Measurements from ENCODE around the gene XRCC4.

XRCC4 gene

GRCh38 chr5:83095163-83095956, 18.0 kb downstream of the XRCC4 start:
- Histone ChIP-seq H3K9ac (no peak overlapping the region), H3K4me2 (no peak overlapping the region)
- TF ChIP-seq Cebpa-rat (IDR thresholded peaks at IDR 0.05), result no peak

GRCh38 chr5:83095957-83096539, 18.7 kb downstream of the XRCC4 start:
- H3K27me3 ChIP-seq, result no peaks in the 10 kb centered on the region
- TF ChIP-seq Cebpa-rat (IDR thresholded peaks at IDR 0.05), result no peak
- no peak overlapping the region for H3K4me2 ChIP-seq
- no peak overlapping the region for H3K27ac ChIP-seq
- H3K9me3 ChIP-seq, result peaks cover 38% of the 10 kb centered on the region
- H3K4me3 ChIP-seq, result no peak overlapping the region
- H3K9ac ChIP-seq, result no peak overlapping the region
- peaks cover 23% of the 10 kb centered on the region for H3K4me1 ChIP-seq
- H3K36me3 ChIP-seq, result peaks cover 4% of the 10 kb centered on the region; the same call in 1 of the 2 replicates
- no peaks in the 10 kb centered on the region for H4K20me1 ChIP-seq

More at GRCh38 chr5:83095163-83095956, 18.0 kb downstream of the XRCC4 start:
- peaks cover 42% of the 10 kb centered on the region for H3K9me3 ChIP-seq
- no peak overlapping the region for H3K27ac ChIP-seq
- no peaks in the 10 kb centered on the region for H4K20me1 ChIP-seq
- no peaks in the 10 kb centered on the region for H3K27me3 ChIP-seq
- H3K4me1 ChIP-seq, result peaks cover 23% of the 10 kb centered on the region
- H3K36me3 ChIP-seq, result peaks cover 4% of the 10 kb centered on the region; the same call in 1 of the 2 replicates
- no peak overlapping the region for H3K4me3 ChIP-seq

GRCh38 chr5:83096660-83097339, 19.5 kb downstream of the XRCC4 start:
- no peak overlapping the region for H3K9ac ChIP-seq
- no peak overlapping the region for H3K27ac ChIP-seq
- no peak overlapping the region for H3K4me2 ChIP-seq

GRCh38 chr5:83097689-83098231, 20.4 kb downstream of the XRCC4 start:
- H4K20me1 ChIP-seq, result no peaks in the 10 kb centered on the region
- no peak overlapping the region for H3K27ac ChIP-seq
- peaks cover 7% of the 10 kb centered on the region for H3K4me1 ChIP-seq

More at GRCh38 chr5:83096660-83097339, 19.5 kb downstream of the XRCC4 start:
- H3K9me3 ChIP-seq, result peaks cover 34% of the 10 kb centered on the region
- no peak overlapping the region for H3K4me3 ChIP-seq
- H3K36me3 ChIP-seq, result peaks cover 4% of the 10 kb centered on the region; the same call in 1 of the 2 replicates
- no peaks in the 10 kb centered on the region for H3K27me3 ChIP-seq
- H4K20me1 ChIP-seq, result no peaks in the 10 kb centered on the region
- no peak for TF ChIP-seq Cebpa-rat (IDR thresholded peaks at IDR 0.05)
- peaks cover 17% of the 10 kb centered on the region for H3K4me1 ChIP-seq

GRCh38 chr5:83099001-83099400, 21.7 kb downstream of the XRCC4 start:
- no peak overlapping the region for H3K27ac ChIP-seq
- H3K36me3 ChIP-seq, result peaks cover 4% of the 10 kb centered on the region; the same call in 1 of the 2 replicates
- H3K4me3 ChIP-seq, result no peak overlapping the region
- no peaks in the 10 kb centered on the region for H4K20me1 ChIP-seq
- no peaks in the 10 kb centered on the region for H3K27me3 ChIP-seq
- no peak for TF ChIP-seq Cebpa-rat (IDR thresholded peaks at IDR 0.05)
- H3K9me3 ChIP-seq, result peaks cover 22% of the 10 kb centered on the region
- H3K4me2 ChIP-seq, result no peak overlapping the region
- H3K4me1 ChIP-seq, result no peaks in the 10 kb centered on the region
- H3K9ac ChIP-seq, result no peak overlapping the region

More at GRCh38 chr5:83097689-83098231, 20.4 kb downstream of the XRCC4 start:
- Histone ChIP-seq H3K27me3 (no peaks in the 10 kb centered on the region), H3K4me3 (no peak overlapping the region), H3K36me3 (peaks cover 4% of the 10 kb centered on the region; the same call in 1 of the 2 replicates), H3K4me2 (no peak overlapping the region), H3K9ac (no peak overlapping the region), H3K9me3 (peaks cover 34% of the 10 kb centered on the region)
- TF ChIP-seq Cebpa-rat (IDR thresholded peaks at IDR 0.05), result no peak

- Histone ChIP-seq H3K4me1 (no peaks in the 10 kb centered on the region), H3K36me3 (peaks cover 4% of the 10 kb centered on the region; the same call in 1 of the 2 replicates), H3K27ac (no peak overlapping the region)
Observed at GRCh38 chr5:83099445-83099844, 22.1 kb downstream of the XRCC4 start.

GRCh38 chr5:83101514-83101913, 24.2 kb downstream of the XRCC4 start:
- Histone ChIP-seq H3K27me3 (no peaks in the 10 kb centered on the region), H3K4me3 (no peak overlapping the region), H3K4me1 (no peaks in the 10 kb centered on the region), H3K9me3 (no peaks in the 10 kb centered on the region), H3K9ac (no peak overlapping the region), H4K20me1 (no peaks in the 10 kb centered on the region), H3K36me3 (no peaks in the 10 kb centered on the region), H3K27ac (no peak overlapping the region), H3K4me2 (no peak overlapping the region)
- TF ChIP-seq Cebpa-rat (IDR thresholded peaks at IDR 0.05), result no peak

More at GRCh38 chr5:83099445-83099844, 22.1 kb downstream of the XRCC4 start:
- Histone ChIP-seq H3K9ac (no peak overlapping the region), H4K20me1 (no peaks in the 10 kb centered on the region), H3K27me3 (no peaks in the 10 kb centered on the region), H3K9me3 (peaks cover 19% of the 10 kb centered on the region), H3K4me3 (no peak overlapping the region), H3K4me2 (no peak overlapping the region)
- no peak for TF ChIP-seq Cebpa-rat (IDR thresholded peaks at IDR 0.05)

- Histone ChIP-seq H3K9me3 (no peaks in the 10 kb centered on the region), H3K4me2 (no peak overlapping the region), H3K27ac (no peak overlapping the region), H3K4me3 (no peak overlapping the region), H3K4me1 (no peaks in the 10 kb centered on the region), H4K20me1 (no peaks in the 10 kb centered on the region), H3K27me3 (no peaks in the 10 kb centered on the region), H3K9ac (no peak overlapping the region), H3K36me3 (no peaks in the 10 kb centered on the region)
- no peak for TF ChIP-seq Cebpa-rat (IDR thresholded peaks at IDR 0.05)
Observed at GRCh38 chr5:83102364-83102980, 25.1 kb downstream of the XRCC4 start.

- no peaks in the 10 kb centered on the region for H3K9me3 ChIP-seq
- H3K9ac ChIP-seq, result no peak overlapping the region
- TF ChIP-seq Cebpa-rat (IDR thresholded peaks at IDR 0.05), result no peak
- H3K27ac ChIP-seq, result no peak overlapping the region
- no peak overlapping the region for H3K4me3 ChIP-seq
- no peaks in the 10 kb centered on the region for H4K20me1 ChIP-seq
- H3K4me2 ChIP-seq, result no peak overlapping the region
- no peaks in the 10 kb centered on the region for H3K27me3 ChIP-seq
- H3K4me1 ChIP-seq, result no peaks in the 10 kb centered on the region
- H3K36me3 ChIP-seq, result no peaks in the 10 kb centered on the region
Observed at GRCh38 chr5:83104021-83104420, 26.7 kb downstream of the XRCC4 start.
